HG03521 (cell line): ENCODE measurements around the gene FNIP1.
"Not testable (repeated sequence)": the region's sequence is repeated elsewhere in the genome, so short reads cannot be mapped to it uniquely, and the experiment has no call there.

Experiments used
- ATAC-seq: cut with Tn5 transposase; IDR thresholded peaks from one replicate; pipeline ENCODE4 v1.9.1; 2021; ENCODE audit warnings: mild to moderate bottlenecking, moderate library complexity; ENCODE audit not compliant: unreplicated experiment

FNIP1 gene

GRCh38 chr5:131754363-131754762, 42.5 kb downstream of the FNIP1 start:
- ATAC-seq: no peak

GRCh38 chr5:131751506-131751905, 45.3 kb downstream of the FNIP1 start:
- ATAC-seq: no peak

- no peak for ATAC-seq
Observed at GRCh38 chr5:131749723-131750470, 46.9 kb downstream of the FNIP1 start.

GRCh38 chr5:131749138-131749537, 47.7 kb downstream of the FNIP1 start:
- no peak for ATAC-seq

- peak; percentile 82 for ATAC-seq
Observed at GRCh38 chr5:131747180-131748105, 49.4 kb downstream of the FNIP1 start.

- ATAC-seq: no peak
Observed at GRCh38 chr5:131746423-131746822, 50.4 kb downstream of the FNIP1 start.

- no peak for ATAC-seq
Observed at GRCh38 chr5:131745703-131746102, 51.1 kb downstream of the FNIP1 start.

- ATAC-seq: no peak
Observed at GRCh38 chr5:131745155-131745554, 51.7 kb downstream of the FNIP1 start.

- no peak for ATAC-seq
Observed at GRCh38 chr5:131740477-131740876, 56.3 kb downstream of the FNIP1 start.

GRCh38 chr5:131735393-131735792, 61.4 kb downstream of the FNIP1 start:
- ATAC-seq: no peak

GRCh38 chr5:131734939-131735338, 61.9 kb downstream of the FNIP1 start:
- ATAC-seq: not testable (repeated sequence)

- ATAC-seq: not testable (repeated sequence)
Observed at GRCh38 chr5:131729292-131729691, 67.5 kb downstream of the FNIP1 start.

GRCh38 chr5:131724089-131724488, 72.7 kb downstream of the FNIP1 start:
- ATAC-seq: not testable (repeated sequence)

- no peak for ATAC-seq
Observed at GRCh38 chr5:131720714-131721113, 76.1 kb downstream of the FNIP1 start.

- no peak for ATAC-seq
Observed at GRCh38 chr5:131719564-131719963, 77.3 kb downstream of the FNIP1 start.

- no peak for ATAC-seq
Observed at GRCh38 chr5:131718487-131719014, 78.3 kb downstream of the FNIP1 start.

GRCh38 chr5:131717164-131717563, 79.7 kb downstream of the FNIP1 start:
- not testable (repeated sequence) for ATAC-seq

GRCh38 chr5:131716650-131717049, 80.2 kb downstream of the FNIP1 start:
- ATAC-seq: no peak

GRCh38 chr5:131710391-131710790, 86.4 kb downstream of the FNIP1 start:
- no peak for ATAC-seq

GRCh38 chr5:131709043-131709442, 87.8 kb downstream of the FNIP1 start:
- no peak for ATAC-seq

- ATAC-seq: no peak
Observed at GRCh38 chr5:131706281-131706680, 90.5 kb downstream of the FNIP1 start.

GRCh38 chr5:131694926-131695325, 101.9 kb downstream of the FNIP1 start:
- no peak for ATAC-seq
